ENCODE data around the gene FUBP1.

GRCh38 chr1:78011050-78011449 is 32.2 kb upstream of the FUBP1 start:
- TF ChIP-seq CTCF (IDR thresholded peaks at IDR 0.05; ENCODE audit: insufficient read depth, low read depth, low read length) (no peak), EZH2 (IDR thresholded peaks at IDR 0.05; ENCODE audit: insufficient read depth, low read length) (no peak)
